ENCODE results near the gene CILP2.

DNA sequence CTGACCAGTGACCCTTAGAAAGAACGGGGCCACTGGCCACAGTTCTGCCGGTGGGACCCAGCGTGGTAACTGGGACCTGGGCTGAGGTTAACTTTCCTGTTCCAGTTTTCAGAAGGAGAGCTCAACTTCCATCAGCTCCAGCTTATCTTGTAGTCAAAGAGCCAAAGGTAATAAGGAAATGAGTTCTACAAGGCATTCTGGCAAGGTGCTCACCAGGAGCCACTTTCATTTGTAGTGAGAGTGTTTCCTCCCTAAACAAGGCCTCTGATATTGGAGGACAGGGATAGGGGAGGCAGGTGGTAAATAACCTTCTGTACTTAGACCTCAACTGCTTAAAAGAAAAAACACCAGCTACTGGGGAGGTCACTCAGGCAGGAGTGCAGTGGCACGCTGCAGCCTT, 42.4 kb downstream of the CILP2 start:
- TF ChIP-seq, protein P1, sequence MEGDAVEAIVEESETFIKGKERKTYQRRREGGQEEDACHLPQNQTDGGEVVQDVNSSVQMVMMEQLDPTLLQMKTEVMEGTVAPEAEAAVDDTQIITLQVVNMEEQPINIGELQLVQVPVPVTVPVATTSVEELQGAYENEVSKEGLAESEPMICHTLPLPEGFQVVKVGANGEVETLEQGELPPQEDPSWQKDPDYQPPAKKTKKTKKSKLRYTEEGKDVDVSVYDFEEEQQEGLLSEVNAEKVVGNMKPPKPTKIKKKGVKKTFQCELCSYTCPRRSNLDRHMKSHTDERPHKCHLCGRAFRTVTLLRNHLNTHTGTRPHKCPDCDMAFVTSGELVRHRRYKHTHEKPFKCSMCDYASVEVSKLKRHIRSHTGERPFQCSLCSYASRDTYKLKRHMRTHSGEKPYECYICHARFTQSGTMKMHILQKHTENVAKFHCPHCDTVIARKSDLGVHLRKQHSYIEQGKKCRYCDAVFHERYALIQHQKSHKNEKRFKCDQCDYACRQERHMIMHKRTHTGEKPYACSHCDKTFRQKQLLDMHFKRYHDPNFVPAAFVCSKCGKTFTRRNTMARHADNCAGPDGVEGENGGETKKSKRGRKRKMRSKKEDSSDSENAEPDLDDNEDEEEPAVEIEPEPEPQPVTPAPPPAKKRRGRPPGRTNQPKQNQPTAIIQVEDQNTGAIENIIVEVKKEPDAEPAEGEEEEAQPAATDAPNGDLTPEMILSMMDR (conservative IDR thresholded peaks at IDR 0.05 in 1 of 2, IDR thresholded peaks at IDR 0.05 in 1 of 2; ENCODE audit: extremely low read depth in 1 of 2, insufficient read depth in 1 of 2, low read depth in 1 of 2, low read length in 2 of 2), result no peak
- TF ChIP-seq EZH2 (IDR thresholded peaks at IDR 0.05; ENCODE audit: borderline replicate concordance, low read length), result no peak
